NCI-H345 (cell line): Measurements from ENCODE around the gene IRAK4.

Experiments
- DNase-seq: peaks from one replicate; lab custom pipeline; 2025; lab: John Stamatoyannopoulos, UW

The IRAK4 gene

GRCh38 chr12:43766291-43766690 lies 7.5 kb downstream of the IRAK4 start:
- DNase-seq: no peak

GRCh38 chr12:43776498-43776897 lies 17.7 kb downstream of the IRAK4 start:
- no peak for DNase-seq

- DNase-seq: no peak
These were observed 28.3 kb downstream of the IRAK4 start for GRCh38 chr12:43786899-43787693.

GRCh38 chr12:43789941-43790340 lies 31.2 kb downstream of the IRAK4 start:
- DNase-seq: peak; percentile 2

- DNase-seq: no peak
These were observed 37.0 kb downstream of the IRAK4 start for GRCh38 chr12:43795716-43796280.

- DNase-seq: no peak
These were observed 38.9 kb downstream of the IRAK4 start for GRCh38 chr12:43797561-43798217.

GRCh38 chr12:43805149-43805859 lies 46.6 kb downstream of the IRAK4 start:
- no peak for DNase-seq

- peak; percentile 48 for DNase-seq
These were observed 47.3 kb downstream of the IRAK4 start, which contains the start of gene TWF1 for GRCh38 chr12:43805860-43806736. TWF1 (minus strand) TSS chr12:43806317; CDS start chr12:43806245, 72 bp downstream.

GRCh38 chr12:43806737-43807072 lies 48.0 kb downstream of the IRAK4 start:
- no peak for DNase-seq

- DNase-seq: no peak
These were observed 48.6 kb downstream of the IRAK4 start for GRCh38 chr12:43807386-43807785.

- no peak for DNase-seq
These were observed 53.3 kb downstream of the IRAK4 start for GRCh38 chr12:43812057-43812456.

- DNase-seq: no peak
These were observed 54.2 kb downstream of the IRAK4 start for GRCh38 chr12:43812926-43813325.

GRCh38 chr12:43815416-43815815 lies 56.7 kb downstream of the IRAK4 start:
- DNase-seq: no peak

GRCh38 chr12:43816168-43816567 lies 57.4 kb downstream of the IRAK4 start:
- no peak for DNase-seq

GRCh38 chr12:43824207-43824775 lies 65.5 kb downstream of the IRAK4 start:
- DNase-seq: no peak

GRCh38 chr12:43826681-43827080 lies 67.9 kb downstream of the IRAK4 start:
- DNase-seq: no peak

GRCh38 chr12:43827093-43827492 lies 68.3 kb downstream of the IRAK4 start:
- DNase-seq: no peak

- DNase-seq: no peak
These were observed 73.9 kb downstream of the IRAK4 start for GRCh38 chr12:43832463-43833168.

- DNase-seq: no peak
These were observed 76.5 kb downstream of the IRAK4 start for GRCh38 chr12:43835264-43835655.

- DNase-seq: no peak
These were observed 77.1 kb downstream of the IRAK4 start, which contains the start of gene TMEM117 for GRCh38 chr12:43835656-43836474. TMEM117 (plus strand) TSS chr12:43836081.
